ENCODE results near the gene VPS13A.
"Not testable (repeated sequence)": the region's sequence is repeated elsewhere in the genome, so short reads cannot be mapped to it uniquely, and the experiment has no call there.

The VPS13A gene

DNA sequence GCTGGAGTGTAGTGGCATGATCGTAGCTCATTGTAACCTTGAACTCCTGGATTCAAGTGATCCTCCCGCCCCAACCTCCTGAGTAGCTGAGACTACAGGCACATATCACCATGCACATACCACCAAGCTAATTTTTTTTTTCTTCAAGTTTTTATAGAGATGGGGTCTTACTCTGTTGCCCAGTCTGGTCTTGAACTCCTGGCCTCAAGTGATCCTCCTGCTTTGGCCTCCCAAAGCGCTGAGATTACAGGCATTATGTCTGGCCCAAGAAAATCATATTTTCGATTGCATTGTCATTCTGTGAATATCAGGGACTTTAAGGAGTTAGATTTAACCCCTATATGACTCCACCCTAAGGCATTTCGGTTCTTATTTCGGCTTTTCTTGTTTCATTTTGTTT lies 116.6 kb downstream of the VPS13A start:
- no peak for DNase-seq (ENCODE audit: low read depth in 3 of 3, low spot score in 1 of 3)

GRCh38 chr9:77304543-77304942 lies 127.2 kb downstream of the VPS13A start:
- no peak for DNase-seq (ENCODE audit: low read depth in 3 of 3, low spot score in 1 of 3)

- no peak for DNase-seq (ENCODE audit: low read depth in 3 of 3, low spot score in 1 of 3)
Measured at GRCh38 chr9:77305622-77306400, 128.5 kb downstream of the VPS13A start.

DNA sequence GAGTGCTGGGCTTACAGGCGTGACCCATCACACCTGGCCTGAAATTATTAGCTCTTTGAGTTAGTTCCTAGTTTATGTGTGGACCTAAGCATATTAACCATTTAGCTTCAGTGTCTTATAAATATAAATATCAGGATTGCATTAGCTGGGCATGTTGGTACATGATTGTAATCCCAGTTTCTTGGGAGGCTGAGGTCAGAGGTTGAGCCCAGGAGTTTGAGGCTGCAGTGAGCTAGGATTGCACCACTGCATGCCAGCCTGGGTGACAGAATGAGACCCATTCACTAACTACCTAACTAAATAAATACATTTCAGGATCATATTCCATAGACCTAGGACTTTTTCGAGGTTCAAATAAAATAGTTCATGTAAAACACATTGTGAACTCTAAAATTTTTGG lies 129.8 kb downstream of the VPS13A start:
- DNase-seq (ENCODE audit: low read depth in 3 of 3, low spot score in 1 of 3), result no peak

DNA sequence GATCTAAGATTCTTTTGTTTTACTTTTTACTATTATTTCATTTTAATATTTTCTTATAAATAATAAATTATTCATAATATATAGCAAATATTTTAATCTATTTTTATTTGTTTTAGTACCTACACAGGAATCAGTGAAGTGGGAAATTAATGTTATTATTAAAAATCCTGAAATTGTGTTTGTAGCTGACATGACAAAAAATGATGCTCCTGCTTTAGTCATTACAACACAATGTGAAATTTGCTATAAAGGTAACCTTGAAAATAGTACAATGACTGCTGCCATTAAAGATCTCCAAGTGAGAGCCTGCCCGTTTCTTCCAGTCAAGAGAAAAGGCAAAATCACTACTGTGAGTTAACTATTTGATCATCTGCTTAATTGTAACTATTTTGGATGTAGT lies 138.7 kb downstream of the VPS13A start:
- DNase-seq (ENCODE audit: low read depth in 3 of 3, low spot score in 1 of 3), result no peak

DNA sequence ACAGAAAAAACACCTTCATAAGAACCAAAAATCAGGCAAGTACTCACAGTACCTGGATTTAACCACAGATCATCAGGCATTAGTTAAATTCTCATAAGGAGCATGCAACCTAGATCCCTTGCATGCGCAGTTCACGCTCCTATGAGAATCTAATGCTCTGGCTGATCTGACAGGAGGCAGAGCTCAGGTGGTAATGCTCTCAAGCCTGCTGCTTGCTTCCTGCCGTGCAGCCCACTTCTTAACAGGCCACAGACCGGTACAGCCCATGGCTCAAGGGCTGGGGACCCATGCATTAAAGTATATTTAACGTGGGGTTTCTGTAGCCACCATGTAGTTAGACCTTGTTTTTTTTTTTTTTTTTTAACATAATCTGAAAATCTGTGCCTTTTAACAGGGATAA lies 147.7 kb downstream of the VPS13A start:
- no peak for DNase-seq (ENCODE audit: low read depth in 3 of 3, low spot score in 1 of 3)

DNA sequence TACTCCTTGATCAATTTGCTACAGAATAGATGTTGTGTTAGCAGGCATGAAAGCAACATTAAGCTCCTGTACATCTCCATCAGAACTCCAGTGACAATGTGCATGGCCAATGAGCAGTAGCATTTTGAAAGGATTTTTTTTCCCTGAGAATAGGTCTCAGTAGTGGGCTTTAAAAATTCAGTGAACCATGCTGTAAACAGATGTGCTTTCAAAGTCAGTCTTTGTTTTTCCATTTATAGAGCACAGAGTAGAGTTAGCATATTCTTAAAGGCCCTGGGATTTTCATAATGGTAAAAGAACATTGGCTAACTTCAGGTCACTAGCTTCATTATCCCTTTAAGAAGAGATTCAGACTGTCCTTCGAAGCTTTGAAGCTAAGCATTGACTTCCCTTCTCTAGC lies 150.8 kb downstream of the VPS13A start:
- no peak for DNase-seq (ENCODE audit: low read depth in 3 of 3, low spot score in 1 of 3)

DNA sequence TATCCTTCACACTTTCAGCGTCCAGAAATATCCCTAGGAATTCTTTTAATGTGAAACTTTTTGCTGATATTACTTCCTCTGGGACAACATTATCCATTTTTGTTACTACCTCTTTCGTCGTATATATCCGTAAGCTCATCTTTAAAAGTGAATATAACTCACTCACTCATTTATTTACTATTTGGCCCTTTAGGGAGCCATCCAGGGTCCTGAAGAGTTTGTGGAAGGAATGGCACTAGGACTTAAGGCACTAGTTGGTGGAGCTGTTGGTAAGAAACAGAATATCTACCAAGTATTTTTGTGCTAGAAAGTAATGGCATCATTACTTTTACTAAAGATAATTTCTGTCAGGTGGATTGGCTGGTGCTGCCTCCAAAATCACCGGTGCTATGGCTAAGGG lies 192.7 kb downstream of the VPS13A start:
- DNase-seq (ENCODE audit: low read depth in 3 of 3, low spot score in 1 of 3), result no peak

GRCh38 chr9:77374266-77374665 lies 196.9 kb downstream of the VPS13A start:
- DNase-seq (ENCODE audit: low read depth in 3 of 3, low spot score in 1 of 3), result no peak

DNA sequence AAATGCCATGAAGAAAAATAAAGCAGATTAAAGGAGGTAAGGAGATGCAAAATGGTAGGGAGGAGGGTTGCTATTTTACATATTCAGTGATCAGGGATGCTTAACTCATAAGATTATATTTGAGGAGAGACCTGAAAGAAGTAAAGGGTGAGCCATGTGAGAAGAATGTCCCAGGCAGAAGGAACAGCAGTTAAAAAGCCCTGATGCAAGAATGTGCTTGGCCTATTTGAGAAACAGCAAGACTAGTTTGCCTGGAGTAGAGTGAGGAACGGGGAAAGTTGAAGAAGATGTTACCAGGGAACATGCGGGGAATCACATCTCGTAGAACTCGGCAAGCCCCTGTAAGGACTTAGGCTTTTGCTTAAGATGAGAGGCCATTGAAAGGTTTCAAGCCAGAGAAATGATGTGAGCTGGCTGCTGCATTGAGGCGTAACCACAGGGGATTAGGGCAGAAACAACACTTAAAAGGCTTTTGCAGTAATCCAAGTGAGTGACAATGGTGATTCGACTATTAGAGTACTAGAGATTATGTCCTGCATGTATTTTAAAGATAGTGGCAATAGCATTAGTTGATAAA lies 198.7 kb downstream of the VPS13A start:
- DNase-seq (ENCODE audit: low read depth in 3 of 3, low spot score in 1 of 3), result no peak

GRCh38 chr9:77384406-77384805 lies 207.1 kb downstream of the VPS13A start:
- no peak for DNase-seq (ENCODE audit: low read depth in 3 of 3, low spot score in 1 of 3)

DNA sequence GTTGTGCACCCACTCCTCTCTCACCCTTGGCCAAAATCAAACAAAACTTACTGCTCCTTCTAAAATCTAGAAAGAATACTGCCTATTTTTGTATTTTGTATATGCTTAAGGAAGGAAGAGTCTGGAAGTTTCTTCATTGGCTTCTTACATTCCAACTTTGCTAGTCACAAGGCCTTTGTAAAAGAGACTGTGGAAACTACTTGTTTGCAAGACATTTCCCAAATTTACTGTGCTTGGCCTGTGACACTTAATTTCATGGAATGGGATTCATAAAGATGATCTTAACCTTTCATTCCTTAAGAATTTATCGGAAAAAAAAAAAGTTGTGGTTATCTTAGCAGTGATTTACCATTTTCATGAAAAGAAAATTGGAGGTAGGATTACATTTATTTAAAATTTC lies 208.9 kb downstream of the VPS13A start:
- DNase-seq (ENCODE audit: low read depth in 3 of 3, low spot score in 1 of 3), result no peak

- no peak for DNase-seq (ENCODE audit: low read depth in 3 of 3, low spot score in 1 of 3)
Measured at GRCh38 chr9:77391834-77392233, 214.5 kb downstream of the VPS13A start.

- no peak for DNase-seq (ENCODE audit: low read depth in 3 of 3, low spot score in 1 of 3)
Measured at GRCh38 chr9:77392328-77392727, 215.0 kb downstream of the VPS13A start.

GRCh38 chr9:77398581-77398980 lies 221.2 kb downstream of the VPS13A start:
- not testable (repeated sequence) for DNase-seq (ENCODE audit: low read depth in 3 of 3, low spot score in 1 of 3)

DNA sequence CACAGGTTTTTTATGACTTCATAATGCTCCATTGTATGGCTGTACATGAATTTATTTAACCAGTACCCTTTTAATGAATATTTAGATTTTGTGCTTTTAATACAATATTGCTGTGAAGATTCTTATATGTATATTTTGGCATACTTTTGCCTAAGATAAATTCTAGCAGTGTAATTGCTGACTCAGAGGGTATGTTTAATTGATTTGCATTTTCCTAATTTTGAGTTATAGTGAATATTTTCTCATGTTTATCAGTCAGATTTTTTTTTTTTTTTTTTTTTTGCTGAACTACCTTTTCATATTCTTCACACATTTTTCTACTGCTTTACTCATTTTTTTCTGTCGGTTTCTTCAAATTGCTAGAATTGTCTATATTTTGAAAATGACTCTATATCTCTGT lies 222.6 kb downstream of the VPS13A start:
- DNase-seq (ENCODE audit: low read depth in 3 of 3, low spot score in 1 of 3), result no peak

DNA sequence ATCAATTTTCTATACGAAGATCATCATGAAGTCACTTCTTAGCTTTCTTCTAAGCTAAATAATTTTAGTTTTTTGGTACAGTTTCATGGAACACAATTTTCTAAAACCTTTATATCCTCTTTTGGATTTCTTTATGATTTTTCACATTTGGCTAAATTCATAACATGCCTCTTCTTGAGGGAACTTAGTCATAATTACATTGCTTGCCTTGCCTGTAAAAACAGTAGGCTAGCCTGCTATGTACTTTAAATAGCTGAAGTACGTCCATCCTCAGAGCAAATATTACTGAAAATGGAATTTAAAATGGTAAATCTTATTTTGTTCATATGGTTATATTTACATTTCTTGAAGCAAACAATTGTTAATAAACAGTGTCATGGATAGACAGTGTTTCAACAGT lies 225.0 kb downstream of the VPS13A start:
- no peak for DNase-seq (ENCODE audit: low read depth in 3 of 3, low spot score in 1 of 3)

DNA sequence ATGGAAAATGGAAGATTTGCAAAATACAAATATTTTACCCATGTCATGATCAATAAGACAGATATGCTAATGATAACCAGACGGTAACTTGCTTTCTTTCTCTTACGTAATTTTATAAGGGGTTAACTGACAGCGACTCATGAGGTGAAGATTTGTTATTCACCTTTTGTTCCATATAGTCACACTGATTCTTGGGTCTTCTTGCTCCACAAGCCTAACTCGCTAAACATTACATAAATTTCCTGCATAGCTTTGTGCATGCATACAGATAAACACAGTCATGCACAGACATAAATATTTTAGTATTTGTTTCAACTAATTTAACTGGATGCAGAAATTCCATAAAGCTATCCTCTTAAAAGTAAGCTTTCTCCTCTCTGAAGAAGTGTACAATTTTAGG lies 225.9 kb downstream of the VPS13A start:
- DNase-seq (ENCODE audit: low read depth in 3 of 3, low spot score in 1 of 3), result no peak

DNA sequence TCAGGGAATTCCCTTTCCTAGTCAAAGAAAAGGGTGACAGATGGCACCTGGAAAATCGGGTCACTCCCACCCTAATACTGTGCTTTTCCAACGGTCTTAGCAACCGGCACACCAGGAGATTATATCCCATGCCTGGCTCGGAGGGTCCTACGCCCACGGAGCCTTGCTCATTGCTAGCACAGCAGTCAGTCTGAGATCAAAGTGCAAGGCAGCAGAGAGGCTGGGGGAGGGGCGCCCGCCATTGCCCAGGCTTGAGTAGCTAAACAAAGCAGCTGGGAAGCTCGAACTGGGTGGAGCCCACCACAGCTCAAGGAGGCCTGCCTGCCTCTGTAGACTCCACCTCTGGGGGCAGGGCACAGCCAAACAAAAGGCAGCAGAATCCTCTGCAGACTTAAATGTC lies 231.2 kb downstream of the VPS13A start:
- not testable (repeated sequence) for DNase-seq (ENCODE audit: low read depth in 3 of 3, low spot score in 1 of 3)

GRCh38 chr9:77417566-77417965 lies 240.2 kb downstream of the VPS13A start:
- no peak for DNase-seq (ENCODE audit: low read depth in 3 of 3, low spot score in 1 of 3)

- no peak for DNase-seq (ENCODE audit: low read depth in 3 of 3, low spot score in 1 of 3)
Measured at GRCh38 chr9:77418226-77418625, 240.9 kb downstream of the VPS13A start.

DNA sequence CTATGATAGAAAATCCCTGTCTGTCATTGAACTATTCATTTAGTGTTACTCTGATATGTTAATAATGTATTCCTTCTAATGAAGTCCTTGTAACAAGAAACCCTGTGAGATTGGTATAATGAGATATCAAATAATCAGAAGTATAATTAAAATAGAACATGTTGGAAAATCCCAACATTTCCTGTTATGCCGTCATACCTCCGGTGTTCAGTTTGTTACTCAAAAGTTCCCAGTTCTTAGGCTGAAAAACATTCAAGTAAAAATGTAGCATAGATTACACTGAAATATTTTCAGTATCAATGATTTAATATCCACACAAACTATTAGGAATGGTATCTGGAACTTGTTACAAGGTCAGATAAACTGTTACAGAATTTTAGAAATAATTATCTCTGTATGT lies 243.3 kb downstream of the VPS13A start:
- DNase-seq (ENCODE audit: low read depth in 3 of 3, low spot score in 1 of 3), result no peak

Data from stimulated activated CD4-positive, alpha-beta T cell treated with anti-CD3 and anti-CD28 coated beads, TNF-alpha, amount 100 ng/mL, for 1 hour (primary cell).